OCI-LY1 (cell line): ENCODE results near the gene NUP93.

Source experiments
- H2AFZ ChIP-seq: fragments of 200-600 bp; sonication (generic), shearing (Covaris generic); 2 replicates; pipeline ENCODE4 v1.6.0; 2014; ENCODE audit warnings: antibody characterized with exemption, mild to moderate bottlenecking, low read length
- H3F3A ChIP-seq: fragments of 200-600 bp; sonication (generic), shearing (Covaris generic); 2 replicates; pipeline ENCODE4 v1.6.0; 2014; ENCODE audit warnings: mild to moderate bottlenecking, antibody characterized with exemption, low read length, moderate library complexity; ENCODE audit not compliant: insufficient read depth
- H3K27ac ChIP-seq: fragments of 200-600 bp; sonication (generic); 2 replicates; pipeline ENCODE4 v1.5.1; 2014; ENCODE audit warnings: low read length, mixed run types, mild to moderate bottlenecking, low read depth; ENCODE audit not compliant: poor library complexity, severe bottlenecking
- H3K27me3 ChIP-seq: fragments of 200-600 bp; sonication (generic); 2 replicates; pipeline ENCODE4 v1.6.0; 2014; ENCODE audit warnings: antibody characterized with exemption, mild to moderate bottlenecking, low read length, moderate library complexity; ENCODE audit not compliant: insufficient read depth
- H3K36me3 ChIP-seq: fragments of 200-600 bp; sonication (generic); 2 replicates; pipeline ENCODE4 v1.6.1; 2014; ENCODE audit warnings: mild to moderate bottlenecking, antibody characterized with exemption, low read length, moderate library complexity, mixed read lengths; ENCODE audit not compliant: insufficient read depth
- H3K4me1 ChIP-seq: fragments of 200-600 bp; sonication (generic); 2 replicates; pipeline ENCODE4 v1.5.1; 2014; ENCODE audit warnings: mild to moderate bottlenecking, low read length, moderate library complexity; ENCODE audit not compliant: insufficient read depth, severe bottlenecking
- H3K4me2 ChIP-seq: fragments of 200-600 bp; sonication (generic), shearing (Covaris generic); 2 replicates; pipeline ENCODE4 v1.6.1; 2014; ENCODE audit warnings: low read length
- H3K4me3 ChIP-seq: fragments of 200-600 bp; sonication (generic); 2 replicates; pipeline ENCODE4 v1.5.1; 2014; ENCODE audit warnings: low read length, low read depth, mild to moderate bottlenecking, mixed read lengths; ENCODE audit not compliant: poor library complexity, severe bottlenecking
- H3K79me2 ChIP-seq: fragments of 200-600 bp; shearing (Covaris generic); 2 replicates; pipeline ENCODE4 v1.6.1; 2016; ENCODE audit warnings: mixed run types, low read length, mixed read lengths; ENCODE audit not compliant: insufficient read depth
- H3K9ac ChIP-seq: fragments of 200-600 bp; sonication (generic), shearing (Covaris generic); 2 replicates; pipeline ENCODE4 v1.6.1; 2014; ENCODE audit warnings: mild to moderate bottlenecking, low read length, mixed read lengths
- H3K9me2 ChIP-seq: fragments of 200-600 bp; sonication (generic), shearing (Covaris generic); 2 replicates; pipeline ENCODE4 v1.6.1; 2014; ENCODE audit warnings: low read depth, mild to moderate bottlenecking, low read length, mixed read lengths
- H3K9me3 ChIP-seq: fragments of 200-600 bp; shearing (Covaris generic); 2 replicates; pipeline ENCODE4 v1.6.1; 2014; ENCODE audit warnings: low read length, mixed read lengths
- H4K20me1 ChIP-seq: fragments of 200-600 bp; sonication (generic), shearing (Covaris generic); 2 replicates; pipeline ENCODE4 v1.6.0; 2016; ENCODE audit warnings: mild to moderate bottlenecking, low read length; ENCODE audit not compliant: insufficient read depth
- EZH2 ChIP-seq: fragments of 200-600 bp; sonication (generic), shearing (Covaris generic); IDR thresholded peaks from 2 replicates; pipeline ENCODE4 v1.8.0; 2017; ENCODE audit warnings: borderline replicate concordance, mixed run types, mild to moderate bottlenecking, antibody characterized with exemption, low read length, moderate library complexity, mixed read lengths
- TF ChIP-seq, protein P1 (sequence below): fragments of 200-600 bp; sonication (generic), shearing (Covaris generic); IDR thresholded peaks from 2 replicates; pipeline ENCODE4 v1.5.1; 2017; ENCODE audit warnings: mild to moderate bottlenecking, antibody characterized with exemption, low read length, moderate library complexity, mixed read lengths

Gene NUP93

DNA sequence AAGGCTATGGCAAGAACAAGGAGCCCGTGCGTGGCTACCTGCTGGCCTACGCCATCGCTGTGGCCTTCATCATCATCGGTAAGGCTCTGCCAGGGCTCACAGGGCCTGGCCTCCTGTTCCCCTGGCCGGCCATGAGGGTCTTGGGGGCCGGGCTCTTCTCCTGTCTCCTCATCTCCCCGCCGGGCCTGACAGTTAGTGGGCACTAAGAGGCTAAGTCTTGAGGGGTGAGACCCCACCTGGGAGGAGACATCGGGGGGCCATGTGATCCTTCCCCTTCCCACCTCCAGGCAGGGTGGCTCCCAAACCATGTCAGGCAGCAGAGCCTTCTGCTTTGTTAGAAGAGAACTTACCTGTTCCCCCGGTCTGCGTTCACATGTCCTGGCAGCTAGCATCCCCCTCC, 150.2 kb downstream of the NUP93 start:
- no peak for TF ChIP-seq EZH2
- TF ChIP-seq, protein P1, sequence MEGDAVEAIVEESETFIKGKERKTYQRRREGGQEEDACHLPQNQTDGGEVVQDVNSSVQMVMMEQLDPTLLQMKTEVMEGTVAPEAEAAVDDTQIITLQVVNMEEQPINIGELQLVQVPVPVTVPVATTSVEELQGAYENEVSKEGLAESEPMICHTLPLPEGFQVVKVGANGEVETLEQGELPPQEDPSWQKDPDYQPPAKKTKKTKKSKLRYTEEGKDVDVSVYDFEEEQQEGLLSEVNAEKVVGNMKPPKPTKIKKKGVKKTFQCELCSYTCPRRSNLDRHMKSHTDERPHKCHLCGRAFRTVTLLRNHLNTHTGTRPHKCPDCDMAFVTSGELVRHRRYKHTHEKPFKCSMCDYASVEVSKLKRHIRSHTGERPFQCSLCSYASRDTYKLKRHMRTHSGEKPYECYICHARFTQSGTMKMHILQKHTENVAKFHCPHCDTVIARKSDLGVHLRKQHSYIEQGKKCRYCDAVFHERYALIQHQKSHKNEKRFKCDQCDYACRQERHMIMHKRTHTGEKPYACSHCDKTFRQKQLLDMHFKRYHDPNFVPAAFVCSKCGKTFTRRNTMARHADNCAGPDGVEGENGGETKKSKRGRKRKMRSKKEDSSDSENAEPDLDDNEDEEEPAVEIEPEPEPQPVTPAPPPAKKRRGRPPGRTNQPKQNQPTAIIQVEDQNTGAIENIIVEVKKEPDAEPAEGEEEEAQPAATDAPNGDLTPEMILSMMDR: no peak
- Histone ChIP-seq H3K27ac (no peak overlapping the region), H3K4me3 (no peak overlapping the region), H3K4me2 (no peak overlapping the region), H3F3A (no peaks in the 10 kb centered on the region), H3K79me2 (no peaks in the 10 kb centered on the region), H3K9me2 (no peaks in the 10 kb centered on the region), H3K4me1 (no peaks in the 10 kb centered on the region), H3K27me3 (no peaks in the 10 kb centered on the region), H2AFZ (no peak overlapping the region), H3K36me3 (no peaks in the 10 kb centered on the region), H3K9me3 (no peaks in the 10 kb centered on the region), H4K20me1 (no peaks in the 10 kb centered on the region), H3K9ac (no peak overlapping the region)

DNA sequence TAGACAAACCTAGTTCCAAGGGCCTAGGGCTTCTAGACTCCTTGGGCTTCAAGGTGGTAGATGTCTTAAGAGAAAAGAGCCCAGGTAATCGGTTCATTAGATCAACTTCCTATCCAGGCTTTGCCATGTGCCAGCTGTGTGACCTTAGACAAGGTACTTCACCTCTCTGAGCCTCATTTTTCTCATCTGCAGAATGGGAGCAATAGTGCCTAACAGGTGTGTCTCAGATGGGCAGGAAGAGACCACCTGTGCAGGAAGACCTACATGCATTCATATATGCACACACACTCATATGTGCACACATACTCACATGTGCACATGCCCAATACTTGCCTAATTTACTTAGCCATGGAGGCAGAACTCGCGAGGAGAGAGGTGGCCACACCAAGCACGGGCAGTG, 150.8 kb downstream of the NUP93 start:
- H3F3A ChIP-seq: no peaks in the 10 kb centered on the region
- H3K9ac ChIP-seq: no peak overlapping the region
- no peaks in the 10 kb centered on the region for H3K4me1 ChIP-seq
- H3K9me3 ChIP-seq: no peaks in the 10 kb centered on the region
- no peak overlapping the region for H3K27ac ChIP-seq
- TF ChIP-seq EZH2: no peak
- TF ChIP-seq, protein P1: no peak
- no peak overlapping the region for H2AFZ ChIP-seq
- no peak overlapping the region for H3K4me3 ChIP-seq
- no peaks in the 10 kb centered on the region for H3K79me2 ChIP-seq
- H3K27me3 ChIP-seq: no peaks in the 10 kb centered on the region
- no peak overlapping the region for H3K4me2 ChIP-seq
- no peaks in the 10 kb centered on the region for H3K9me2 ChIP-seq
- no peaks in the 10 kb centered on the region for H4K20me1 ChIP-seq
- no peaks in the 10 kb centered on the region for H3K36me3 ChIP-seq

DNA sequence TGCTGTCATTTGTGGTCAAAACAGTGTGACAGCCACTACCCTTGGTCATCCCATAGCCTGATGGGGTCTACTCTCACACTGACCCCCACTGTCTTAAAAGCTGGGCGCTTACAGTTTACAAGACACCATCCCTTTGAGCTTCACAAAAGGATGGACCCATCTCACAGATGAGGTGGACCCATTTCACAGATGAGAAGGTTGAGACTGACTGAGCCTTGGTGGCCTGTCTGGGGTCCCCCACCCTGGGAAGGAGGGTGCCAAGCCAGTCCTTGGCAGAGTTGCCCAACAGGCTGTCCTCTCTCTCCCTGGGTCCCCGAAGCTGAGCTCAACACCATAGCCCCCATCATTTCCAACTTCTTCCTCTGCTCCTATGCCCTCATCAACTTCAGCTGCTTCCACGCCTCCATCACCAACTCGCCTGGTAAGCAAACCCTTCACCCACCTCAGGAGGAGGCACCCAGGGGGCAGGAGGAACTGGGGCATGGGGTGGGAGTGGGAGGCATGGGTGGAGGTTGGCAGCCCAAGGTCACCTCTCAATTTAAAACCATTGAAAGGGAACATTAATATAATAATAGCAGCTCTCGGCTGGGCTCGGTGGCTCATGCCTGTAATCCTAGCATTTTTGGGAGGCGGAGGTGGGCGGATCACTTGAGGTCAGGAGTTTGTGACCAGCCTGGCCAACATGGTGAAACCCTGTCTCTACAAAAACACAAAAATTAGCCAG, 152.3 kb downstream of the NUP93 start:
- H3K4me2 ChIP-seq: no peak overlapping the region
- H3K27me3 ChIP-seq: no peaks in the 10 kb centered on the region
- TF ChIP-seq, protein P1: no peak
- no peak for TF ChIP-seq EZH2
- H3K9me3 ChIP-seq: no peaks in the 10 kb centered on the region
- H3K9ac ChIP-seq: no peak overlapping the region
- no peak overlapping the region for H2AFZ ChIP-seq
- no peaks in the 10 kb centered on the region for H3K79me2 ChIP-seq
- no peak overlapping the region for H3K4me3 ChIP-seq
- no peaks in the 10 kb centered on the region for H3K4me1 ChIP-seq
- no peak overlapping the region for H3K27ac ChIP-seq
- no peaks in the 10 kb centered on the region for H3K9me2 ChIP-seq
- no peaks in the 10 kb centered on the region for H3K36me3 ChIP-seq
- no peaks in the 10 kb centered on the region for H4K20me1 ChIP-seq
- no peaks in the 10 kb centered on the region for H3F3A ChIP-seq
